GM12891 (cell line): ENCODE data around the gene MVD.

ENCODE experiments used
- POLR2A ChIP-seq: IDR thresholded peaks from 2 replicates; pipeline ENCODE4 v1.6.1; 2011; ENCODE audit warnings: low read depth, low read length, control low read depth
- POLR2AphosphoS5 ChIP-seq: IDR thresholded peaks from 2 replicates; pipeline ENCODE4 v1.6.1; 2011; ENCODE audit warnings: low read depth, low read length, control low read depth
- POU2F2 ChIP-seq: IDR thresholded peaks from 2 replicates; pipeline ENCODE4 v1.6.1; 2011; ENCODE audit warnings: low read depth, mild to moderate bottlenecking, control low read depth, low read length, moderate library complexity
- SPI1 ChIP-seq: IDR thresholded peaks from 2 replicates; pipeline ENCODE4 v1.6.1; 2011; ENCODE audit warnings: low read depth, low read length, control low read depth
- TAF1 ChIP-seq: IDR thresholded peaks from 2 replicates; pipeline ENCODE4 v1.6.1; 2011; ENCODE audit warnings: low read depth, low read length, control low read depth

DNA sequence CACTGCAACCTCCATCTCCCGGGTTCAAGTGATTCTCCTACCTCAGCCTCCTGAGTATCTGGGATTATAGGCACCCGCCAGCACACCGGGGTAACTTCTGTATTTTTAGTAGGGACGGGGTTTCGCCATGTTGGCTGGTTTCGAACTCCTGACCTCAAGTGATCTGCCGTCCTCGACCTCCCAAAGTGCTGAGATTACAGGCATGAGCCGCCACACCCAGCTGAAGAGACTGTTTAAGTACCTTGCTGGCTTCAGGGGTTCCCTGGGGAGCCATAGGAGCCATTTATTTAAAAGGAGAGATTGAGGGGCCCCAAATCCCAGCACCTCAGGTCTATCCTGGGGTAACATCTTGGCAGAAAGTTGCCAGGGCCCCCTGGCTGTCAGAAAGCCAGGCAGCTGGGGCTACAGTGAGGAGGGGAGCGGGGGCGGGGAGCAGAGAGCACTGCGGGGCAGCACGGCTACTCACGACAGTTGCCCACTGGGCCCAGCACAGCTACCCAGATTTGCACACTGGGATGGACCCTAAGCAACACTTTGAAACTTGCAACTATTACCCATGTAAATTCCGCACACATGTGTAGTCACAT is 21.8 kb upstream of the MVD start:
- TF ChIP-seq TAF1 (no peak), POLR2A (no peak), POU2F2 (no peak), POLR2AphosphoS5 (no peak), SPI1 (no peak)
